PC-9 (cell line): ENCODE data around the gene CFAP61. TPM values are rescaled to one million over a fixed set of nuclear protein-coding genes. Genes with fewer than 3 reads are reported as not detected.
A peak's percentile ranks its signal among the peaks of the same experiment; 100 is the strongest.

ENCODE experiments used
- BruUV-seq: library from RNA; stranded (reverse); fragments of 400-500 nt; replicated peaks from 2 replicates; lab custom pipeline; 2021; lab: Mats Ljungman, UMichigan
- CTCF ChIA-PET: fragments of 300-600 bp; sonication (Branson Sonifier 250); formaldehyde crosslinking; loops from one replicate; lab custom pipeline; 2022; ENCODE audit warnings: antibody characterized with exemption; lab: Charles Lee
- POLR2A ChIA-PET: fragments of 300-600 bp; sonication (Branson Sonifier 250); formaldehyde crosslinking; loops from one replicate; lab custom pipeline; 2022; ENCODE audit warnings: antibody characterized with exemption; ENCODE audit not compliant: unreplicated experiment; lab: Charles Lee
- DNase-seq, 2 experiments: peaks; one replicate each; pipeline versions ENCODE4 v3.0.0 to v3.0.0-alpha.2; 2015 to 2022; ENCODE audit warnings: mixed read lengths in 1 of 2
- H2AFZ ChIP-seq: fragments of 200-600 bp; sonication (generic); 2 replicates; pipeline ENCODE4 v1.8.1; 2017; ENCODE audit warnings: antibody characterized with exemption
- H3F3A ChIP-seq: fragments of 200-600 bp; sonication (generic); 2 replicates; pipeline ENCODE4 v1.8.1; 2017; ENCODE audit warnings: antibody characterized with exemption, mild to moderate bottlenecking, low read depth; ENCODE audit not compliant: insufficient read depth
- H3K27ac ChIP-seq: fragments of 200-600 bp; sonication (generic); 2 replicates; pipeline ENCODE4 v1.6.1; 2016; ENCODE audit warnings: mixed run types
- H3K27me3 ChIP-seq: fragments of 200-600 bp; sonication (generic); 2 replicates; pipeline ENCODE4 v1.6.1; 2016; ENCODE audit warnings: low read depth, mixed run types; ENCODE audit not compliant: insufficient read depth
- H3K36me3 ChIP-seq: fragments of 200-600 bp; sonication (generic); 2 replicates; pipeline ENCODE4 v1.6.1; 2016; ENCODE audit warnings: low read depth, mixed run types
- H3K4me1 ChIP-seq: fragments of 200-600 bp; sonication (generic); replicated peaks from 2 replicates; pipeline ENCODE4 v1.6.1; 2016; ENCODE audit warnings: mixed run types; ENCODE audit not compliant: insufficient read depth
- H3K4me2 ChIP-seq: fragments of 200-600 bp; sonication (generic); 2 replicates; pipeline ENCODE4 v1.6.1; 2017; ENCODE audit warnings: mixed run types
- H3K4me3 ChIP-seq: fragments of 200-600 bp; sonication (generic); 2 replicates; pipeline ENCODE4 v1.6.1; 2016; ENCODE audit warnings: mixed run types
- H3K79me2 ChIP-seq: fragments of 200-600 bp; sonication (generic); 2 replicates; pipeline ENCODE4 v1.6.1; 2017; ENCODE audit warnings: low read depth, mixed run types
- H3K9me2 ChIP-seq: fragments of 200-600 bp; sonication (generic); 2 replicates; pipeline ENCODE4 v1.8.1; 2017; ENCODE audit warnings: mild to moderate bottlenecking; ENCODE audit not compliant: insufficient read depth
- H3K9me3 ChIP-seq: fragments of 200-600 bp; sonication (generic); 2 replicates; pipeline ENCODE4 v1.8.1; 2016; ENCODE audit warnings: low read depth; ENCODE audit not compliant: insufficient read depth
- H4K20me1 ChIP-seq: fragments of 200-600 bp; sonication (generic); 2 replicates; pipeline ENCODE4 v1.8.1; 2017; ENCODE audit not compliant: insufficient read depth
- EZH2 ChIP-seq: fragments of 200-600 bp; sonication (generic); IDR thresholded peaks from 2 replicates; pipeline ENCODE4 v1.8.0; 2017; ENCODE audit warnings: antibody characterized with exemption, low read depth
- intact Hi-C: fragments of 100-400 bp; cut with micrococcal nuclease; formaldehyde crosslinking; loops from one replicate; pipeline ENCODE4 v1.10.0; 2022; ENCODE audit not compliant: unreplicated experiment
- total RNA-seq: library from RNA; stranded (reverse); gene quantifications from 2 replicates; pipeline ENCODE4 v1.2.3, GENCODE V29; 2021
- TF ChIP-seq, protein P1 (sequence below): fragments of 200-600 bp; sonication (generic); conservative IDR thresholded peaks from 2 replicates; pipeline ENCODE4 v1.6.1; 2017; ENCODE audit warnings: mixed run types, antibody characterized with exemption, mild to moderate bottlenecking, moderate library complexity

CFAP61 gene
- total RNA-seq, 1 experiment from 2014 or later: 2.6 TPM

DNA sequence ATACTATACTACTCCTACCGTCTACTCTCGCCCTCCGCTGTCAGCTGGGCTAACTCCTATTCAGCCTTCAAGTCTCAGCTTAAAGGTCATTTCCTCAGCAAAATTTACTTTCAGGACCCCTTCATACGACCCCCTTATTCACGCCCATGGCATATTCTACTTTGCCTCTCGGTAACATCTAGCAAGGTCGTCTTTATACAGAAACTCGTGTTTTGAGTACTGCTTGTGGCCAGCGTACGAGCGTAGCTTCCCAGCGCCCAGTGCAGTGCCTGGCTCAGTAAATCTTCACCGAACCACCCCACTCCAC is 612 bp upstream of the CFAP61 start:
- no peak for TF ChIP-seq EZH2
- TF ChIP-seq, protein P1, sequence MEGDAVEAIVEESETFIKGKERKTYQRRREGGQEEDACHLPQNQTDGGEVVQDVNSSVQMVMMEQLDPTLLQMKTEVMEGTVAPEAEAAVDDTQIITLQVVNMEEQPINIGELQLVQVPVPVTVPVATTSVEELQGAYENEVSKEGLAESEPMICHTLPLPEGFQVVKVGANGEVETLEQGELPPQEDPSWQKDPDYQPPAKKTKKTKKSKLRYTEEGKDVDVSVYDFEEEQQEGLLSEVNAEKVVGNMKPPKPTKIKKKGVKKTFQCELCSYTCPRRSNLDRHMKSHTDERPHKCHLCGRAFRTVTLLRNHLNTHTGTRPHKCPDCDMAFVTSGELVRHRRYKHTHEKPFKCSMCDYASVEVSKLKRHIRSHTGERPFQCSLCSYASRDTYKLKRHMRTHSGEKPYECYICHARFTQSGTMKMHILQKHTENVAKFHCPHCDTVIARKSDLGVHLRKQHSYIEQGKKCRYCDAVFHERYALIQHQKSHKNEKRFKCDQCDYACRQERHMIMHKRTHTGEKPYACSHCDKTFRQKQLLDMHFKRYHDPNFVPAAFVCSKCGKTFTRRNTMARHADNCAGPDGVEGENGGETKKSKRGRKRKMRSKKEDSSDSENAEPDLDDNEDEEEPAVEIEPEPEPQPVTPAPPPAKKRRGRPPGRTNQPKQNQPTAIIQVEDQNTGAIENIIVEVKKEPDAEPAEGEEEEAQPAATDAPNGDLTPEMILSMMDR: no peak
- H3K79me2 ChIP-seq: peaks cover 24% of the 10 kb centered on the region
- no peaks in the 10 kb centered on the region for H3F3A ChIP-seq
- CTCF ChIA-PET: no interaction called here
- no peaks in the 10 kb centered on the region for H3K27me3 ChIP-seq
- H3K4me2 ChIP-seq: peak overlapping the region; percentile 100
- H3K9me2 ChIP-seq: no peaks in the 10 kb centered on the region
- H3K4me1 ChIP-seq: peaks cover 10% of the 10 kb centered on the region
- peak overlapping the region; percentile 98 for H2AFZ ChIP-seq
- H4K20me1 ChIP-seq: peaks cover 2% of the 10 kb centered on the region; the same call in 1 of the 2 replicates
- POLR2A ChIA-PET: interaction anchor here (0.6 to 0.7 kb wide), 2 partner anchors 35 to 1251 kb away, joined by 3 read pairs; partner anchors contain the start of gene NAA20
- H3K9me3 ChIP-seq: no peaks in the 10 kb centered on the region
- BruUV-seq: no TSS peak
- peak overlapping the region; percentile 74 for H3K27ac ChIP-seq
- H3K36me3 ChIP-seq: peaks cover 34% of the 10 kb centered on the region
- intact Hi-C loops: loop anchor here (5.0 kb wide), 2 partner anchors 34 to 661 kb away; partner anchors contain the start of genes NAA20 and RALGAPA2
- peak overlapping the region; percentile 94 for H3K4me3 ChIP-seq
- no peak for DNase-seq

DNA sequence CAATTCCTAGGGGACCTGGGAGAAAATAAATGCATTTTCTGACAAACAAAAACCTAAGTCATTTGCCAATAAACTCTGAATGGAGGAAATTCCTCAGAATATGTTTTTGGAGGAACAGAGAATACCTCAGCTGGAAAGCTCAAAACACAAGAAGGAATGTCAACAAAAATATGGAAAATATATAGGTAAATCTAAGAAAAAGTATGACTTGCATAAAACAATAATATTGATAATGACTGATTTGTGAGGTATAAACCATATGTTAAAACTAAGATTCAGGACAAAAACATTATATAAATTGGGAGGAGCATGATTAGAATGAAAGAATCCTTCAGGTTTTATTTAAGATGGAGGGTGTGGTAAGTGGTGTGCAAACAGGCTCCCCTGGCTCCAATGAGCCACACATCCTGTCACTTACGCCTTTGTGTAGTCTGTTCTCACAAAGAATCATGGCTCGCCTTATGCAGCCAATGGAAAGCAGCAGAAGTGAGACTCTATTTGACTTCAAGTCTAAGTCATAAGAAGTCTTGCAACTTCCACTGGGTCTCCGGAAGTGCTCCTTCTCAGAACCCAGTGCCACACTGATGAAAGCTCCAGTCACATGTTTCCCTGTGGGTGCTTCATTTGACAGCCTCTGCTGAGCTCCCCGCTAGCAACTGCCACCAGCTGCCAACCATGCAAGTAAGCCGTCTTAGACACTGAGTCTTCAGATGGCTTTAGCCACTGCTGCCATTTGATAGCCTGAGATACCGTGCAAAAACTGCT is 8.1 kb downstream of the CFAP61 start:
- intact Hi-C loops: no loop called here
- Histone ChIP-seq H3K79me2 (no peaks in the 10 kb centered on the region), H3K27me3 (peaks cover 16% of the 10 kb centered on the region), H3K9me2 (no peaks in the 10 kb centered on the region), H3K4me2 (no peak overlapping the region), H3K36me3 (no peaks in the 10 kb centered on the region), H3K27ac (no peak overlapping the region), H4K20me1 (no peaks in the 10 kb centered on the region), H3K9me3 (no peaks in the 10 kb centered on the region), H3K4me3 (no peak overlapping the region), H3K4me1 (no peaks in the 10 kb centered on the region), H2AFZ (0 out of 2 replicates have a peak overlapping the region, but pooled peaks have one; percentile 10), H3F3A (no peaks in the 10 kb centered on the region)
- no peak for DNase-seq
- no peak for TF ChIP-seq EZH2
- ChIA-PET CTCF (no interaction called here), POLR2A (no interaction called here)
- no TSS peak for BruUV-seq

DNA sequence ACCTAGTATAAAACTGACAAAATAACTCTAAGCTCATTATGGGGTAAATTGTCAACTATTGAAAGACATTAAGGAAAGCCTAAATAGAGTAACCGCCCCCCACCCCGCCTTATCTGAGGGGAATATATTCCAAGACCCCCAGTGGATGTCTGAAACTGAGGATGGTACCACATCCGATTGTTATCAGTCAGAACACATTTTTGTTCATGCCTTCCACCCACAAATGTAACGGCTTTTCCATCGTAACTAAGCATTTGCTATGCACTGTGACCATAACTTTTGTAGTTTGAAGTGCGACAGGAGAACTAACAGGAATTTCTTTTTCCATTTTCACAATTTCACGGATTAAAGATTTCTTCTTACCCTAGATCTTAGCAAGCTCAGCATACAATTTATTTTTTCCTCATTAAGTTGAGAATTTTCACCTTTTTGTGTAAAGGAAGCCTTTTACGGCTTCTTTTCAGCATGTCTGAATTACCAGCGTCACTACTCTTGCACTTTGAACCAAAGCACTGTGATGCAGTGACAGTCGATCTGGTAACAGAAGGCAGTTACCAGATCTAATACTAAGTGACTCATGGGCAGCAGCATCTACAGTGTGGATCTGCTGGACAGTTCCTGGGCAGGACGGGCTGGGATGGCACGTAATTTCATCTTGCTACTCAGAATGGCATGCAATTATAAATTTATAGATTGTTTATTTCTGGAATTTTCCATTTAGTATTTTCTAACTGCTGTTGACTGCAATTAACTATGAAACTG is 11.8 kb downstream of the CFAP61 start:
- ChIA-PET POLR2A (no interaction called here), CTCF (no interaction called here)
- no TSS peak for BruUV-seq
- H3K79me2 ChIP-seq: no peaks in the 10 kb centered on the region
- H3K9me2 ChIP-seq: no peaks in the 10 kb centered on the region
- no peaks in the 10 kb centered on the region for H3K4me1 ChIP-seq
- TF ChIP-seq, protein P1: no peak
- TF ChIP-seq EZH2: no peak
- peaks cover 16% of the 10 kb centered on the region for H3K27me3 ChIP-seq
- DNase-seq: no peak
- no peak overlapping the region for H3K4me3 ChIP-seq
- no peak overlapping the region for H2AFZ ChIP-seq
- no peaks in the 10 kb centered on the region for H3F3A ChIP-seq
- no peak overlapping the region for H3K27ac ChIP-seq
- H3K36me3 ChIP-seq: no peaks in the 10 kb centered on the region
- H3K4me2 ChIP-seq: no peak overlapping the region
- H3K9me3 ChIP-seq: no peaks in the 10 kb centered on the region
- intact Hi-C loops: no loop called here
- H4K20me1 ChIP-seq: no peaks in the 10 kb centered on the region
